Trophoblast cell (in vitro differentiated cells and primary cell): ENCODE results near the gene DOCK8.
A peak's percentile ranks its signal among the peaks of the same experiment; 100 is the strongest.

Experiments
- DNase-seq, 2 donors: peaks; one replicate each; pipeline ENCODE4 v3.0.0-alpha.2; 2016
- H2AFZ ChIP-seq: 2 replicates; pipeline ENCODE4 v1.6.1; 2013; ENCODE audit warnings: low read length, moderate library complexity, mild to moderate bottlenecking; ENCODE audit not compliant: insufficient read depth, poor library complexity
- H2AK5ac ChIP-seq: 2 replicates; pipeline ENCODE4 v1.6.1; 2013; ENCODE audit warnings: mild to moderate bottlenecking, low read length
- H2BK120ac ChIP-seq: 2 replicates; pipeline ENCODE4 v1.6.1; 2013; ENCODE audit warnings: low read length, mild to moderate bottlenecking, moderate library complexity; ENCODE audit not compliant: insufficient read depth, poor library complexity
- H2BK12ac ChIP-seq: 2 replicates; pipeline ENCODE4 v1.6.1; 2013; ENCODE audit warnings: mild to moderate bottlenecking, low read length, moderate library complexity
- H2BK5ac ChIP-seq: 2 replicates; pipeline ENCODE4 v1.6.1; 2013; ENCODE audit warnings: low read length, low read depth, moderate library complexity, mild to moderate bottlenecking; ENCODE audit not compliant: poor library complexity
- H3K14ac ChIP-seq: 2 replicates; pipeline ENCODE4 v1.6.1; 2013; ENCODE audit warnings: mild to moderate bottlenecking, low read length
- H3K18ac ChIP-seq: 2 replicates; pipeline ENCODE4 v1.6.1; 2013; ENCODE audit warnings: mild to moderate bottlenecking, low read length
- H3K23ac ChIP-seq: 2 replicates; pipeline ENCODE4 v1.6.1; 2013; ENCODE audit warnings: low read length
- H3K27ac ChIP-seq: 2 replicates; pipeline ENCODE4 v1.5.1; 2013; ENCODE audit warnings: low read depth, mild to moderate bottlenecking, inconsistent platforms, low read length, moderate library complexity
- H3K27me3 ChIP-seq: 2 replicates; pipeline ENCODE4 v1.6.1; 2013; ENCODE audit warnings: inconsistent platforms, mild to moderate bottlenecking, low read length, moderate library complexity; ENCODE audit not compliant: insufficient read depth
- H3K36me3 ChIP-seq, 2 experiments: 1 replicate in 1 of 2; 2 replicates in 1 of 2; pipeline ENCODE4 v1.6.1; 2013; ENCODE audit warnings: low read length in 2 of 2, mild to moderate bottlenecking in 2 of 2, moderate library complexity in 1 of 2; ENCODE audit not compliant: insufficient read depth in 2 of 2, control insufficient read depth in 1 of 2
- H3K4ac ChIP-seq: 2 replicates; pipeline ENCODE4 v1.6.1; 2013; ENCODE audit warnings: low read depth, mild to moderate bottlenecking, low read length, moderate library complexity
- H3K4me1 ChIP-seq, 2 experiments: 1 replicate in 1 of 2; 2 replicates in 1 of 2; pipeline ENCODE4 v1.6.1; 2013; ENCODE audit warnings: low read length in 2 of 2, mild to moderate bottlenecking in 2 of 2, moderate library complexity in 1 of 2; ENCODE audit not compliant: insufficient read depth in 2 of 2, control insufficient read depth in 1 of 2
- H3K4me2 ChIP-seq: 2 replicates; pipeline ENCODE4 v1.6.1; 2013; ENCODE audit warnings: inconsistent platforms, mild to moderate bottlenecking, low read length, moderate library complexity
- H3K4me3 ChIP-seq: 2 replicates; pipeline ENCODE4 v1.5.1; 2013; ENCODE audit warnings: mild to moderate bottlenecking, low read depth, low read length, inconsistent platforms
- H3K79me1 ChIP-seq: one replicate; pipeline ENCODE4 v1.6.1; 2013; ENCODE audit warnings: low read length
- H3K79me2 ChIP-seq: 2 replicates; pipeline ENCODE4 v1.6.1; 2013; ENCODE audit warnings: low read length, mild to moderate bottlenecking; ENCODE audit not compliant: control insufficient read depth, insufficient read depth, poor library complexity
- H3K9ac ChIP-seq: 2 replicates; pipeline ENCODE4 v1.6.1; 2013; ENCODE audit warnings: mild to moderate bottlenecking, low read length
- H3K9me3 ChIP-seq: 2 replicates; pipeline ENCODE4 v1.6.1; 2013; ENCODE audit warnings: low read depth, mild to moderate bottlenecking, control low read depth, inconsistent platforms, low read length; ENCODE audit not compliant: insufficient read depth
- H4K12ac ChIP-seq: 2 replicates; pipeline ENCODE4 v1.6.1; 2013; ENCODE audit warnings: low read depth, mild to moderate bottlenecking, low read length, moderate library complexity
- H4K8ac ChIP-seq: 2 replicates; pipeline ENCODE4 v1.6.1; 2013; ENCODE audit warnings: low read depth, mild to moderate bottlenecking, low read length, moderate library complexity
- H4K91ac ChIP-seq: one replicate; pipeline ENCODE4 v1.6.1; 2013; ENCODE audit warnings: low read depth, mild to moderate bottlenecking, low read length, moderate library complexity
- WGBS: extraction: QIAGEN DNeasy Blood & Tissue Kit; methylation state at CpG from one replicate; pipeline ENCODE4 v1.1.7; 2013; ENCODE audit warnings: missing lambda C conversion rate; ENCODE audit not compliant: insufficient read length, insufficient coverage; ENCODE audit errors: extremely low coverage; 5-methylcytosine and 5-hydroxymethylcytosine counted together

Gene DOCK8

DNA sequence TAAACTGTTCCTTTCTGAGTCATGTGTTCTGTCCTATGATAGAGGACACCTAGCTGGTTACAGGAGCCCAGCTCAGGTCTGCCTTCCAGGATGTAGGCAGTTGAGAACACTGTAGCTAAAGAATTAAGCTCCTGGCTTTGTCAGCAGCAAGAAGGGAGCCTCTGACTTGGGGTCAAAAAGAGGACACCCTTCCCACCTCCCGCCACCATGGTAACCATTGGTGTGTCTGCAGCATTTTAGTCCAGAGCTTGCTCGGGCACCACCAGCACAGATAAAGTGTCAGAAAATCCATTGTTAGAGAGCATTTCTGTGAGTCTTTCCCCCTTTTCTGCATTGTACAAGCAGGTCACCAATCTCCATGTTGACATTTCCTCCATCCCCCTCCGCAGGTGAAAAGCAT lies 181.7 kb downstream of the DOCK8 start:
- H2BK12ac ChIP-seq = no peak overlapping the region
- no peak overlapping the region for H3K4ac ChIP-seq
- H4K8ac ChIP-seq = no peak overlapping the region
- H3K79me2 ChIP-seq = no peaks in the 10 kb centered on the region
- no peaks in the 10 kb centered on the region for H3K36me3 ChIP-seq
- H2BK5ac ChIP-seq = no peak overlapping the region
- no peaks in the 10 kb centered on the region for H3K4me1 ChIP-seq
- H2AK5ac ChIP-seq = no peak overlapping the region
- no peak overlapping the region for H3K4me2 ChIP-seq
- no peak overlapping the region for H3K27ac ChIP-seq
- H3K23ac ChIP-seq = no peak overlapping the region
- H3K18ac ChIP-seq = no peak overlapping the region
- H3K9ac ChIP-seq = no peak overlapping the region
- peak in 1 of 2 donors; percentile 36 for DNase-seq
- H3K9me3 ChIP-seq = peaks cover 3% of the 10 kb centered on the region
- H2BK120ac ChIP-seq = no peak overlapping the region
- H3K27me3 ChIP-seq = no peaks in the 10 kb centered on the region
- no peak overlapping the region for H4K12ac ChIP-seq
- no peak overlapping the region for H4K91ac ChIP-seq
- H3K4me3 ChIP-seq = no peak overlapping the region
- no peaks in the 10 kb centered on the region for H3K79me1 ChIP-seq
- H3K14ac ChIP-seq = no peak overlapping the region
- WGBS = no CpG with 5 or more reads among the region's 3 CpGs
- H2AFZ ChIP-seq = no peak overlapping the region

GRCh38 chr9:398085-398484 lies 183.4 kb downstream of the DOCK8 start:
- Histone ChIP-seq H4K91ac (no peak overlapping the region), H3K23ac (peak overlapping the region; percentile 61), H3K4me1 (no peaks in the 10 kb centered on the region), H2BK120ac (no peak overlapping the region), H3K36me3 (no peaks in the 10 kb centered on the region), H2BK5ac (no peak overlapping the region), H3K9me3 (peaks cover 3% of the 10 kb centered on the region), H3K9ac (no peak overlapping the region), H2BK12ac (no peak overlapping the region), H3K79me2 (no peaks in the 10 kb centered on the region), H3K27me3 (no peaks in the 10 kb centered on the region), H2AK5ac (no peak overlapping the region), H3K14ac (no peak overlapping the region), H3K27ac (no peak overlapping the region), H4K12ac (no peak overlapping the region), H3K4me2 (no peak overlapping the region), H2AFZ (no peak overlapping the region), H3K79me1 (no peaks in the 10 kb centered on the region), H4K8ac (no peak overlapping the region), H3K4ac (no peak overlapping the region), H3K4me3 (no peak overlapping the region), H3K18ac (no peak overlapping the region)
- peak in 1 of 2 donors; percentile 47 for DNase-seq
- no CpG with 5 or more reads among the region's 5 CpGs for WGBS

- Histone ChIP-seq H2BK120ac (no peak overlapping the region), H3K18ac (no peak overlapping the region), H3K4me2 (no peak overlapping the region), H4K91ac (no peak overlapping the region), H3K9me3 (peaks cover 3% of the 10 kb centered on the region), H4K12ac (no peak overlapping the region), H3K27me3 (no peaks in the 10 kb centered on the region), H2BK12ac (no peak overlapping the region), H3K9ac (no peak overlapping the region), H2AFZ (no peak overlapping the region), H3K79me1 (no peaks in the 10 kb centered on the region), H3K79me2 (no peaks in the 10 kb centered on the region), H3K23ac (no peak overlapping the region), H3K4me1 (no peaks in the 10 kb centered on the region), H3K4ac (no peak overlapping the region), H3K27ac (no peak overlapping the region), H2AK5ac (no peak overlapping the region), H2BK5ac (no peak overlapping the region), H3K36me3 (no peaks in the 10 kb centered on the region), H3K14ac (no peak overlapping the region), H4K8ac (no peak overlapping the region), H3K4me3 (no peak overlapping the region)
- DNase-seq = no peak
- no CpG with 5 or more reads among the region's 3 CpGs for WGBS
Measured at GRCh38 chr9:401223-401622, 186.6 kb downstream of the DOCK8 start.

DNA sequence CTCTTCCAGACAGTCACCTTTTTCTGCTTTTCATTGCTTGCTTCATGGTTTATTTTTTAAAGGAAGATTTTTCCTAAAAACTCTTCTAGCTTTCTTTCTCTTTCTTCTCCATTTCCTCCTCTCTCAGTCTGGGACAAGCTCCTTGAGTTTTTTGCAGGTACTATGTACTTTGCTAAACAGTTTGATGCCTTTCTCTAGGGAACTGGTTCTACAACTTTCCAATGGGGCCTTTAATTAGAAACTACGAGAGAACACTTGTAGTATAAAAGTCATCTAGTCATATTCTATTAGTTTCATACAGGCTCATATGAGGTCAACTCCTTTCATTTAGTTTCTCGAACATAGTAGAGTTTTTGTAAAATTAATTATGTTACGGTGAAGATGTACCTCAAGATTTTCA lies 189.6 kb downstream of the DOCK8 start:
- no peak overlapping the region for H3K27ac ChIP-seq
- H3K9ac ChIP-seq = no peak overlapping the region
- no peak overlapping the region for H3K18ac ChIP-seq
- no peak overlapping the region for H4K8ac ChIP-seq
- no peak overlapping the region for H3K4me3 ChIP-seq
- no CpG with 5 or more reads among the region's 3 CpGs for WGBS
- no peak overlapping the region for H2AK5ac ChIP-seq
- no peak overlapping the region for H3K4me2 ChIP-seq
- H3K14ac ChIP-seq = no peak overlapping the region
- no peak overlapping the region for H3K4ac ChIP-seq
- no peaks in the 10 kb centered on the region for H3K27me3 ChIP-seq
- H2BK12ac ChIP-seq = no peak overlapping the region
- H2BK5ac ChIP-seq = no peak overlapping the region
- no peaks in the 10 kb centered on the region for H3K79me2 ChIP-seq
- no peak overlapping the region for H2AFZ ChIP-seq
- H4K12ac ChIP-seq = no peak overlapping the region
- H2BK120ac ChIP-seq = no peak overlapping the region
- H3K9me3 ChIP-seq = peaks cover 6% of the 10 kb centered on the region
- DNase-seq = no peak
- H4K91ac ChIP-seq = no peak overlapping the region
- H3K36me3 ChIP-seq = no peaks in the 10 kb centered on the region
- no peaks in the 10 kb centered on the region for H3K4me1 ChIP-seq
- no peak overlapping the region for H3K23ac ChIP-seq
- H3K79me1 ChIP-seq = no peaks in the 10 kb centered on the region
